HG03460 (cell line): ENCODE data around the gene LDB2.
"Not testable (repeated sequence)": the region's sequence is repeated elsewhere in the genome, so short reads cannot be mapped to it uniquely, and the experiment has no call there.

Experiments
- ATAC-seq: cut with Tn5 transposase; IDR thresholded peaks from one replicate; pipeline ENCODE4 v1.9.1; 2021; ENCODE audit not compliant: unreplicated experiment

The LDB2 gene

GRCh38 chr4:16663307-16663706 is 235.1 kb downstream of the LDB2 start:
- ATAC-seq = no peak

DNA sequence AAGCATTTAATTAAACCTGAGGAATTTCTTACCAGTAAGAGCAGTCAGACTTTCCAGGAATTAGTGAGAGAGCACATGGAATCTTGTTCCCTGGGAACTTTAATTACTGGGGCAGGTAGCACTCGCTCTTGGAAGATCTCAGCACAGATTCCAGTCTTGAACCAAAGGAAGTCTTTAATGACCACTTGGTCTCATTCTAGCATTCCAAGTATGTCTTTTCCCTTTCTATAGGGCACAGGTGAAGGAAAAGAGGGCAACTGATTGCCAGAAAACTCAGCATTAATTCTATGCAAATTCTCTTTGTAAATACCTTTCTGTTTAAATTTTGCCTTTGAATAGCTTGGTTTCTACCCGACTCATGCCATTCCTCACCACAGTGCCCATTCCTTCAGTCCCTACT is 236.6 kb downstream of the LDB2 start:
- no peak for ATAC-seq

DNA sequence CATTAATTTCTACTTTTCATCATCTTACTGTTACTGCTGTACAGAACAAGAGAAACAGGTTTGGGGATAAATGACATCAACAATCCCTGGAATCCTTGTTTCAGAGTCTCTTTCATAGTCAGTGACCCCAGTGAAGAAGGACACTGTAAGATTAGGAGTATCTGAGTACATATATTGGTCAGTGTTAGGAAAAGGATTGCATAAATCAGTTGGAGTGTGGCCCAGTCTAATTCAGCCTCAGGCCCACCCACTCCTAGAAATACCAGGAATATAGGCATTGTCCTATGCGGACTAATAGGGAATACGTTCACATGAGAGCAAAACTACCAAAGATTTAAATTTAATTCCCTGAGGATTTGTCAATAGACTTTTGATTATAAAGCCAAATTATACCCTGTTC is 237.8 kb downstream of the LDB2 start:
- no peak for ATAC-seq

DNA sequence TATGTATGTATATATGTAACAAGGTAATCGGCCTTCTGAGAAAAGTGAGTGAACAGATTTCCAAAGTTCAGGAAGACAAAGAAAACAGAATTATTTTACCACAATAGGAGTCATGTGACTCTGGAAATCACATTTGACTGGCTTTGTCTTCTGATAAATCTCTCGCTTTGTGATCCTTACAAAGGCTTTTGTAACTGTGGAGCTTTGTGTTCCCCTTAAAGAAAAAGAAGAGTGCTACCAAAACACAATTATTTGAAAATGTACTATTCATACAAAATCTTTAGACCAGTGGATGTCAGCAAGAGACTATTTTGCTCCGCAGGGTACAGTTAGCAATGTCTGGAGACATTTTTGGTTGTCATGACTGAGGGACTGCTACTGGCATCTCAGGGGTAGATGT is 238.8 kb downstream of the LDB2 start:
- ATAC-seq = no peak

DNA sequence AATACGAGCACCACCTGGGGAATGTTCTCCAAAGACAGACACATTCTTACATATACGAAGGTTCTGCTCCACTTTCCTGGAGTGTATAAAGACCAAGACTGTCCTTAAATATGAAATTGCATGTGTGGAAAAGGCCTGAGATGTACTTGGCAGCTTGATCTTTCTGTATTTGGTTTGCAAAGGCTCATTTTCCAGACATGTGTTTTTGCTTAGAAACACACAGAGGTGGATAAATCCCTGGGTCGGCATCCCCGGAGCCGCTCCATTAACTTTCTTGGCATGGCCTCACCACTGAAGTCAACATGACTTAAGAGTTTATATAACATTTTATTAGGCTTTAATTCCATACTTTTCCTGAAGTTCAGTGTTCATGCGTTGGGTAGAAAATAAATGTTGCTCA is 239.4 kb downstream of the LDB2 start:
- ATAC-seq = no peak

GRCh38 chr4:16658183-16658582 is 240.3 kb downstream of the LDB2 start:
- ATAC-seq = no peak

GRCh38 chr4:16655111-16655510 is 243.3 kb downstream of the LDB2 start:
- ATAC-seq = no peak

DNA sequence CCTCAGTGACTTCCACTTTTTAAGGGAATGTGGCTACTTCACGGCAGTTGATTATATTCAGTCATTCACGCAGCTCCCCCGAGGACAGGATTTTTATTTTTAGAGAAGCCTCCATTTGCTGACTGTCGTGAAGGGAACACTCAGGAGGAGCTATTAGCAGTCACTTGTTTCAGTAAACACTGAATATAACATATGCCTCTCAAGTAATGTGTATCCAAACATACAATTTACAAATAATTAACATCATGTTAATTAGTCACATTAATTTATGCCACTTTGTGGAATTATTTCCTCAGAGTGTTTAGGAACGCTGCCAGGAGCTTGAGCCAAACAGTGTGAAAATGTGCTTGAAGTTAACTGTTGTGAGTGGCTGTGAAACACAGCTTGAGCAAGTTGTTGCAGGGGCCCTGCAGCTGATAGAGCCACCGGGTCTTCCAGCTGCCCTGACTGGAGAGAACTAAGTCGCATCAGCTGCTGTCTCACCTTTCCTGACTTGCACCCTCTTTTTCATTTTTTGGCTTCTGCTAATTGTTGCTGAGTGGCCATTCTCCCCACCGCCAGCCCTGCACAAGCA is 245.6 kb downstream of the LDB2 start:
- no peak for ATAC-seq

- ATAC-seq = no peak
Observed at GRCh38 chr4:16646459-16646858, 252.0 kb downstream of the LDB2 start.

GRCh38 chr4:16643893-16644292 is 254.6 kb downstream of the LDB2 start:
- no peak for ATAC-seq

GRCh38 chr4:16642897-16643296 is 255.5 kb downstream of the LDB2 start:
- no peak for ATAC-seq

- ATAC-seq = no peak
Observed at GRCh38 chr4:16641971-16642370, 256.5 kb downstream of the LDB2 start.

GRCh38 chr4:16636912-16637630 is 261.4 kb downstream of the LDB2 start:
- no peak for ATAC-seq

- no peak for ATAC-seq
Observed at GRCh38 chr4:16636304-16636703, 262.1 kb downstream of the LDB2 start.

DNA sequence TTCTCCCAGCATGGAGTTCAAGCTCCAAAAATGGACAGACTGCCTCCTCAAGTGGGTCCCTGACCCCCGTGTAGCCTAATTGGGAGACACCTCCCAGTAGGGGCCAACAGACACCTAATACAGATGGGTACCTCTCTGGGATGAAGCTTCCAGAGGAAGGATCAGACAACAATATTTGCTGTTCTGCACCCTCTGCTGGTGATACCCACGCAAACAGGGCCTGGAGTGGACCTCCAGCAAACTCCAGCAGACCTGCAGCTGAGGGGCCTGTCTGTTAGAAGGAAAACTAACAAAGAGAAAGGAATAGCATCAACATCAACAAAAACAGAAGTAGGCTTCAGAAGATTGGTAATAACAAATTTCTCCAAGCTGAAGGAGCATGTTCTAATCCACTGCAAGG is 269.2 kb downstream of the LDB2 start:
- not testable (repeated sequence) for ATAC-seq

DNA sequence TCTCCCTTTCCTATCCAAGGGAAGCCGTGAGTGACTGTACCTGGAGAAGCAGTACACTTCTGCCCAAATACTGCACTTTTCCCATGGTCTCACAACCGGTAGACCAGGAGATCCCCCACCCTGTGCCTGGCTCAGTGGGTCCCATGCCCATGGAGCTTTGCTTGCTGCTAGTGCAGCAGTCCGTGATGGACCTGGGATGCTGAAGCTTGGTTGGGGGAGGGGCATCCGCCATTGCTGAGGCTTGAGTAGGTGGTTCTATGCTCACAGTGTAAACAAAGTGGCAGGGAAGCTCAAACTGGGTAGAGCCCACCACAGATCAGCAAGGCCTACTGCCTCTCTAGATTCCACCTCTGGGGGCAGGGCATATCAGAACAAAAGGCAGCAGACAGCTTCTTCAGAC is 269.6 kb downstream of the LDB2 start:
- not testable (repeated sequence) for ATAC-seq

- no peak for ATAC-seq
Observed at GRCh38 chr4:16627999-16628398, 270.4 kb downstream of the LDB2 start.

- no peak for ATAC-seq
Observed at GRCh38 chr4:16626945-16627344, 271.5 kb downstream of the LDB2 start.

DNA sequence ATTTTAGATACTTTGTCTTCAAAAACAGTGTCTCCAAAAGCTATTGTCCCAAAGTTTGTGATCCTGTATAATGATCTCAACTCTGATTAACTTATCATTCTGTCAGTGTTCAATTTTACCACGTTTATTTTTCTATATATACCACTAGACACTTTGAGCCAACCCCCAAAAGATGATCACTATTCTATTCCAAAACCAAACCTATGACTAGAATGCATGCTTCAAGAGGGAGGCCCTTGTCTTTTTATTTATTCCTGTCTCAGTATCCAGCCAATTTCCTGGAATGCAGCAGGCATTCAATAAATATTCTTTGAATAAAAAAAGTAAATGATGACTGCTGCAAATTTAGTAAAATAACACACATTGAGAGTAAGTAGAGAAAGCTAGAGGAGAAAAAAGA is 275.6 kb downstream of the LDB2 start:
- no peak for ATAC-seq

DNA sequence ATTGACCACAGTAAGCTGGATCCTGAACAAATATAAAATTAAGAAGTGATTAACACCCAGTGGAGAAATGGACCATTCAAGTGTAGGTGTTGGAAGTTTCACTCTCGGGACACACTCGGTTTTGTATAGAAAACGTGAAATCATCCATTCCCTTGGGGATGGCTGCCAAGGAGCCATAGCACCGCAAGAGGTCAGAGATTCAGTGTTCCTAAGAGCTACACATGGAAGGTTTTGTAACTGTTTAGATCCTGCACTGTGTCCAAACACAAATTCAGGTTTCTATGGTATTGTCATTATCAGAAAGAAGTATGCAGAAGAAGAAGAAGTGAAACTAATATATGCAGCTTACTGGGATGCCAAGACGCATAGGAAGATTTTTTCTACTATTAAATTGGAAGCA is 281.0 kb downstream of the LDB2 start:
- no peak for ATAC-seq

GRCh38 chr4:16617011-16617410 is 281.4 kb downstream of the LDB2 start:
- ATAC-seq = no peak

- no peak for ATAC-seq
Observed at GRCh38 chr4:16609170-16609758, 289.2 kb downstream of the LDB2 start.
